ENCODE results near the gene NKD1. TPM values are rescaled to one million over a fixed set of nuclear protein-coding genes. Genes with fewer than 3 reads are reported as not detected.

Gene NKD1
- total RNA-seq, 2 experiments from 2014 or later: 0.04 to 0.06 TPM

DNA sequence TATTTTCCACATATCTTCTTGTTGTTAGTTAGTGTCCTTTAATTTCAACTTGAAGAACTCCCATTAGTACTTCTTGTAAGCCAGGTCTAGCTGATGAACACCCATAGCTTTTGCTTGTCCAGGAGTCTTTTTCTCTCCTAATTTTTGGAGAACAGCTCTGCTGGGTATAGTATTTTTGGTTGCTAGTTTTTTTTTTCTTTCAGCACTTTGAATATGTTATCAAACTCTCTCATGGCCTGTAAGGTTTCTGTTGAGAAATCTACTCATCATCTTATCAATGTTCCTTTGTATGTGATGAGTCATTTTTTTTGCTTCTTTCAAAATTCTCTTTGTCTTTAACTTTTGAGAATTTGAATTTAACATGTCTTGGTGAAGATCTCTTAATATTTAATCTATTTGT is 31.8 kb upstream of the NKD1 start:
- TF ChIP-seq EZH2phosphoT487 (IDR thresholded peaks at IDR 0.05; ENCODE audit: borderline replicate concordance, low read depth, low read length): no peak
- TF ChIP-seq, protein P1, sequence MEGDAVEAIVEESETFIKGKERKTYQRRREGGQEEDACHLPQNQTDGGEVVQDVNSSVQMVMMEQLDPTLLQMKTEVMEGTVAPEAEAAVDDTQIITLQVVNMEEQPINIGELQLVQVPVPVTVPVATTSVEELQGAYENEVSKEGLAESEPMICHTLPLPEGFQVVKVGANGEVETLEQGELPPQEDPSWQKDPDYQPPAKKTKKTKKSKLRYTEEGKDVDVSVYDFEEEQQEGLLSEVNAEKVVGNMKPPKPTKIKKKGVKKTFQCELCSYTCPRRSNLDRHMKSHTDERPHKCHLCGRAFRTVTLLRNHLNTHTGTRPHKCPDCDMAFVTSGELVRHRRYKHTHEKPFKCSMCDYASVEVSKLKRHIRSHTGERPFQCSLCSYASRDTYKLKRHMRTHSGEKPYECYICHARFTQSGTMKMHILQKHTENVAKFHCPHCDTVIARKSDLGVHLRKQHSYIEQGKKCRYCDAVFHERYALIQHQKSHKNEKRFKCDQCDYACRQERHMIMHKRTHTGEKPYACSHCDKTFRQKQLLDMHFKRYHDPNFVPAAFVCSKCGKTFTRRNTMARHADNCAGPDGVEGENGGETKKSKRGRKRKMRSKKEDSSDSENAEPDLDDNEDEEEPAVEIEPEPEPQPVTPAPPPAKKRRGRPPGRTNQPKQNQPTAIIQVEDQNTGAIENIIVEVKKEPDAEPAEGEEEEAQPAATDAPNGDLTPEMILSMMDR (conservative IDR thresholded peaks at IDR 0.05; ENCODE audit: low read length): no peak
- intact Hi-C loops (cut with micrococcal nuclease; ENCODE audit: unreplicated experiment): loop anchor here (10.0 kb wide), 1 partner anchor 302 kb away; no protein-coding TSS in a partner anchor
- Histone ChIP-seq H3K36me3 (ENCODE audit: insufficient read depth, low read length) (no peaks in the 10 kb centered on the region), H3K4me1 (ENCODE audit: insufficient read depth, low read length, poor library complexity, severe bottlenecking) (no peaks in the 10 kb centered on the region), H3K9me2 (ENCODE audit: insufficient read depth, low read length) (no peaks in the 10 kb centered on the region; the same call in 1 of the 2 replicates), H3K27ac (ENCODE audit: low read depth, low read length, poor library complexity, severe bottlenecking) (no peak overlapping the region), H3K4me2 (ENCODE audit: low read length) (no peak overlapping the region), H2AFZ (ENCODE audit: low read length) (no peak overlapping the region), H3K9me3 (ENCODE audit: low read length) (peaks cover 5% of the 10 kb centered on the region; the same call in 1 of the 2 replicates), H3K4me3 (ENCODE audit: low read depth, low read length, poor library complexity, severe bottlenecking) (no peak overlapping the region), H4K20me1 (ENCODE audit: insufficient read depth, low read length) (no peaks in the 10 kb centered on the region), H3K79me2 (ENCODE audit: insufficient read depth, low read depth, low read length) (no peaks in the 10 kb centered on the region)
- ChIA-PET CTCF (ENCODE audit: unreplicated experiment) (no interaction called here), POLR2A (interaction anchor here (0.6 to 1.0 kb wide), 2 partner anchors 20 to 140 kb away, joined by 3 to 4 read pairs; no protein-coding TSS in a partner anchor)
- no peak for DNase-seq (ENCODE audit: low spot score)
- no TSS peak for BruUV-seq (replicated peaks)

DNA sequence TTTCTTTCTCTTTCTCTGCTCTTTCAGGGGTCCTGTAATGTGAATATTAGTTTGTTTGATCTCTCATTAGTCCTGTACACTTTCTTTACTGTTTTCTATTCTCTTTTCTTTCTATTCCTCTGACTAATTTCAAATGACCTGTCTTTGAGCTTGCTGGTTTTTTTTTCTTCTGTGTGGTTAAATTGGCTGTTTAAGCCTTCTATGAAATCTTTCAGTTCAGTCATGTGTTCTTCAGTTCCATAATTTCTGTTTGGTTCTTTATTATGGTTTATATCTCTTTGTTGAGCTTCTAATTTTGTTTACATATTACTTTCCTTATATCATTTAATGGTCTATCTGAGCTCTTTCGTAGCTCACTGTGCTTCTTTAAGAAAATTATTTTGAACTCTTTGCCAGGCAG is 31.3 kb upstream of the NKD1 start:
- CTCF ChIA-PET (ENCODE audit: unreplicated experiment): no interaction called here

More for the DNA sequence above, 31.3 kb upstream of the NKD1 start:
- intact Hi-C loops (cut with micrococcal nuclease; ENCODE audit: unreplicated experiment): loop anchor here (10.0 kb wide), 1 partner anchor 302 kb away; no protein-coding TSS in a partner anchor
- H3K79me2 ChIP-seq (ENCODE audit: insufficient read depth, low read depth, low read length): no peaks in the 10 kb centered on the region
- no peak overlapping the region for H3K27ac ChIP-seq (ENCODE audit: low read depth, low read length, poor library complexity, severe bottlenecking)
- H3K9me3 ChIP-seq (ENCODE audit: low read length): peaks cover 5% of the 10 kb centered on the region; the same call in 1 of the 2 replicates
- no peaks in the 10 kb centered on the region for H3K36me3 ChIP-seq (ENCODE audit: insufficient read depth, low read length)
- TF ChIP-seq, protein P1 (conservative IDR thresholded peaks at IDR 0.05; ENCODE audit: low read length): no peak
- no peak for TF ChIP-seq EZH2phosphoT487 (IDR thresholded peaks at IDR 0.05; ENCODE audit: borderline replicate concordance, low read depth, low read length)
- DNase-seq (ENCODE audit: low spot score): no peak
- H2AFZ ChIP-seq (ENCODE audit: low read length): no peak overlapping the region
- no peaks in the 10 kb centered on the region; the same call in 1 of the 2 replicates for H3K9me2 ChIP-seq (ENCODE audit: insufficient read depth, low read length)
- no peaks in the 10 kb centered on the region for H3K4me1 ChIP-seq (ENCODE audit: insufficient read depth, low read length, poor library complexity, severe bottlenecking)
- POLR2A ChIA-PET: interaction anchor here (0.6 to 1.0 kb wide), 2 partner anchors 20 to 141 kb away, joined by 3 to 4 read pairs; no protein-coding TSS in a partner anchor
- H3K4me3 ChIP-seq (ENCODE audit: low read depth, low read length, poor library complexity, severe bottlenecking): no peak overlapping the region
- no TSS peak for BruUV-seq (replicated peaks)
- H3K4me2 ChIP-seq (ENCODE audit: low read length): no peak overlapping the region
- no peaks in the 10 kb centered on the region for H4K20me1 ChIP-seq (ENCODE audit: insufficient read depth, low read length)
